Measurements from ENCODE around the gene FKBP1B.
"Not testable (repeated sequence)": the region's sequence is repeated elsewhere in the genome, so short reads cannot be mapped to it uniquely, and the experiment has no call there.

Gene FKBP1B

DNA sequence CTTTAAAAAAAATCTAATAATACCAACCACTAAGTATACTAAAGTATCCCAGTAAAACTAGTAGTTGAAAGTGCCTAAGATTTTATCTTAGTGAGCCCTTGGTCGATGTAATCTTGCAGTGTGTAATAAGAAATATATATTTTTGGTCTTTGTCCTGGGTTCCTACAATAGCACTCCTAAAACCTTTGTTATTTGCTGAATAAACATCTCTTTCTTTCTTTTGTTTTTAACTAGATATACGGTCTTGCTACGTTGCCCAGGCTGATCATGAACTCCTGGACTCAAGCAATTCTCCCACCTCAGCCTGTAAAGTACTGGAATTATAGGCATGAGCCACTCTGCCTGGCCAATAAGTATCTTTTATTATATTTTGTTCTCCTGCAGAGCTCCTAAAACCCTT, 37.5 kb downstream of the FKBP1B start:
- Histone ChIP-seq H3K4me1 (ENCODE audit: insufficient read depth, low read length) (0 out of 2 replicates have a peak, but pooled peaks cover 4% of the 10 kb centered on the region), H3K36me3 (ENCODE audit: insufficient read depth, low read depth, low read length) (peaks cover 10% of the 10 kb centered on the region; the same call in 1 of the 2 replicates), H3K4me3 (ENCODE audit: low read length) (no peak overlapping the region), H3K27ac (ENCODE audit: low read length) (no peak overlapping the region), H3K9me3 (ENCODE audit: insufficient read depth, low read depth, low read length) (no peaks in the 10 kb centered on the region), H3K9ac (ENCODE audit: low read depth, low read length) (no peak overlapping the region), H3K27me3 (ENCODE audit: insufficient read depth, low read length) (no peaks in the 10 kb centered on the region)

DNA sequence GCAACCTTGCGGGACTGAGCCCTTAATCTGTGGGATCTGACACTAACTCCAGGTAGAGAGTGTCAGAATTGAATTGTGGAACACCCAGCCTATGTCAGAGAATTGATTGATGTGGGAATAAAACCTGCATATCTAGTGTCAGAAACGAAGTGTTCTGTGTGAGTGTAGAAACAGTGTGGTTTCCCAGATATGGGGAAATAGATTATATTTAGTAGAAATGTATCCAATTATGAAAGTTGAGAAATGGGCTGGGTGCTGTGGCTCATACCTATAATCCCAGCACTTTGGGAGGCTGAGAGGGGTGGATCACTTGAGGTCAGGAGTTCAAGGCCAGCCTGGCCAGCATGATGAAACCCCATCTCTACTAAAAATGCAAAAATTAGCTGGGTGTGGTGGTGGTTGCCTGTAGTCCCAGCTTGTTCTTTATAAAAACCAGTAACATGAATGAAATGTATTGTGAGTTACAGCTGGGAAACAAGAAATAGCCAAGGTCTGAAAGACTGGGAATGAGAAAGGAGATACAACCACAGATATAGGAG, 39.3 kb downstream of the FKBP1B start:
- H3K4me1 ChIP-seq (ENCODE audit: insufficient read depth, low read length): 0 out of 2 replicates have a peak, but pooled peaks cover 4% of the 10 kb centered on the region
- no peak overlapping the region for H3K4me3 ChIP-seq (ENCODE audit: low read length)
- H3K9ac ChIP-seq (ENCODE audit: low read depth, low read length): no peak overlapping the region
- H3K27ac ChIP-seq (ENCODE audit: low read length): no peak overlapping the region
- H3K27me3 ChIP-seq (ENCODE audit: insufficient read depth, low read length): no peaks in the 10 kb centered on the region
- H3K36me3 ChIP-seq (ENCODE audit: insufficient read depth, low read depth, low read length): no peaks in the 10 kb centered on the region
- H3K9me3 ChIP-seq (ENCODE audit: insufficient read depth, low read depth, low read length): no peaks in the 10 kb centered on the region

DNA sequence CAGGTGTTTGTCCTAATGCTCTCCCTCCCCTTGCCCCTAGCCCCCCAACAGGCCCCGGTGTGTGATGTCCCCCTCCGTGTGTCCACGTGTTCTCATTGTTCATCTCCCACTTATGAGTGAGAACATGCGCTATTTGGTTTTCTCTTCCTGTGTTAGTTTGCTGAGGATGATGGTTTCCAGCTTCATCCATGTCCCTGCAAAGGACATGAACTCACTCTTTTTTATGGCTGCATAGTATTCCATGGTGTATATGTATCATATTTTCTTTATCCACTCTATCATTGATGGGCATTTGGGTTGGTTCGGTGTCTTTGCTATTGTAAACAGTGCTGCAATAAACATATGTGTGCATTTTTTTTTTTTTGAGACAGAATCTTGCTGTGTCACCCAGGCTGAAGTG, 43.7 kb downstream of the FKBP1B start:
- not testable (repeated sequence) for H3K9me3 ChIP-seq (ENCODE audit: insufficient read depth, low read depth, low read length); H3K4me1 ChIP-seq (ENCODE audit: insufficient read depth, low read length); H3K27me3 ChIP-seq (ENCODE audit: insufficient read depth, low read length); H3K4me3 ChIP-seq (ENCODE audit: low read length); H3K9ac ChIP-seq (ENCODE audit: low read depth, low read length); H3K36me3 ChIP-seq (ENCODE audit: insufficient read depth, low read depth, low read length); H3K27ac ChIP-seq (ENCODE audit: low read length)

DNA sequence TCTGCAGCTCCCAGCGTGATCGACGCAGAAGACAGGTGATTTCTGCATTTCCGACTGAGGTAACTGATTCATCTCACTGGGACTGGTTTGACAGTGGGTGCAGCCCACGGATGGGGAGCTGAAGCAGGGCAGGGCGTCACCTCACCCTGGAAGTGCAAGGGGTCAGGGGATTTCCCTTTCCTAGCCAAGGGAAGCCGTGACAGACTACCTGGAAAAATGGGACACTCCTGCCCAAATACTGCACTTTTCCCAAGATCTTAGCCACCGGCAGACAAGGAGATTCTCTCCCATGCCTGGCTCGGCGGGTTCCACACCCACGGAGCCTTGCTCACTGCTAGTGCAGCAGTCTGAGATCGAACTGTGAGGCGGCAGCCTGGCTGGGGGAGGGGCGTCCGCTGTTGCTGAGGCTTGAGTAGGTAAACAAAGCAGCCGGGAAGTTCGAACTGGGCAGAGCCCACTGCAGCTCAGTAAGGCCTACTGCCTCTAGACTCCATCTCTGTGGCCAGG, 45.7 kb downstream of the FKBP1B start:
- peak overlapping the region; percentile 39; the same call in 1 of the 2 replicates for H3K4me3 ChIP-seq (ENCODE audit: low read length)
- not testable (repeated sequence) for H3K36me3 ChIP-seq (ENCODE audit: insufficient read depth, low read depth, low read length); H3K4me1 ChIP-seq (ENCODE audit: insufficient read depth, low read length); H3K27me3 ChIP-seq (ENCODE audit: insufficient read depth, low read length); H3K27ac ChIP-seq (ENCODE audit: low read length); H3K9me3 ChIP-seq (ENCODE audit: insufficient read depth, low read depth, low read length)
- 0 out of 2 replicates have a peak overlapping the region, but pooled peaks have one; percentile 37 for H3K9ac ChIP-seq (ENCODE audit: low read depth, low read length)

DNA sequence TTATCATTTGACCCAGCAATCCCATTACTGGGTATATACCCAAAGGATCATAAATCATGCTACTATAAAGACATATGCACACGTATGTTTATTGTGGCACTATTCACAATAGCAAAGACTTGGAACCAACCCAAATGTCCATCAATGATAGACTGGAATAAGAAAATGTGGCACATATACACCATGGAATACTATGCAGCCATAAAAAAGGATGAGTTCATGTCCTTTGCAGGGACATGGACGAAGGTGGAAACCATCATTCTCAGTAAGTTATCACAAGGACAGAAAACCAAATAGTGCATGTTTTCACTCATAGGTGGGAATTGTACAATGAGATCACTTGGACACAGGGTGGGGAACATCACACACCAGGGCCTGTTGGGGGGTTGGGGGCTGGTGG, 51.2 kb downstream of the FKBP1B start:
- H3K4me3 ChIP-seq (ENCODE audit: low read length); H3K27me3 ChIP-seq (ENCODE audit: insufficient read depth, low read length); H3K4me1 ChIP-seq (ENCODE audit: insufficient read depth, low read length); H3K9me3 ChIP-seq (ENCODE audit: insufficient read depth, low read depth, low read length); H3K9ac ChIP-seq (ENCODE audit: low read depth, low read length); H3K27ac ChIP-seq (ENCODE audit: low read length); H3K36me3 ChIP-seq (ENCODE audit: insufficient read depth, low read depth, low read length): not testable (repeated sequence)

DNA sequence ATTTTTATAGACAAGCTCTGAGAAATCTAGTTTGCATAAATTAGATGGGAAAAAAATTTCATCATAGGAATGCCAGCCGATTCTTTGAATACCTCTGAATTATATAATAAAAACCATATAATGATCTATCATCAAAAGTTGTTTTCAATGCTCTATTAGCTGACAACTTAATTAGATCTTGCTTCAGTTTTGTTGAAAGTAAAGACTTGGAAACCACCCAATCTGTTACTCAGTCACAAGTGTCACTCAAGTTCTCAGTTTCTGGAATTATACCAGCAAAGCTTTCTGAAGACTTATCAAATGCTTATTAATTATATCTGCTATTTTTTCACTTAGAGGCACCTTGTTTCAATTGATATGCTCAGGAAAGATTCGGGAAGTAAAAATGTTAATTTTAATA, 52.5 kb downstream of the FKBP1B start:
- Histone ChIP-seq H3K27ac (ENCODE audit: low read length) (no peak overlapping the region), H3K4me1 (ENCODE audit: insufficient read depth, low read length) (no peaks in the 10 kb centered on the region), H3K27me3 (ENCODE audit: insufficient read depth, low read length) (no peaks in the 10 kb centered on the region), H3K9ac (ENCODE audit: low read depth, low read length) (no peak overlapping the region), H3K36me3 (ENCODE audit: insufficient read depth, low read depth, low read length) (no peaks in the 10 kb centered on the region), H3K4me3 (ENCODE audit: low read length) (no peak overlapping the region), H3K9me3 (ENCODE audit: insufficient read depth, low read depth, low read length) (no peaks in the 10 kb centered on the region)

DNA sequence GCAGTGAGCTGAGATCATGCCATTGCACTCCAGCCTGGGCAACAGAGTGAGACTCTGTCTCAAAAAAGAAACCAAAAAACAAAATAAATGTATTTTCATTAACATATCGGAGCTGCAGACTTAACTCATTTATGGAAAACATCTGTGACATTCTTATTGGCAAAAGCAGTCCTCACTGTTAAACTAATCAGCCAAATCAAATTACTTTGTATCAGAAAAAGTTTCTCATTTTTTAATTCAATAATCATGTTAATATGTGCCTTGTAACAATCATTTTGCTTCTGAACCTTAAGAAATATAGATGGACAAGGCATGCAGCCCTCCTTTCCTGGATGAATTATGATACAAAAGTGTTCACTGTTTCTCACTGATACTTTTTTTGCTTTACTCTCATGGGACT, 53.1 kb downstream of the FKBP1B start:
- Histone ChIP-seq H3K4me3 (ENCODE audit: low read length) (no peak overlapping the region), H3K9me3 (ENCODE audit: insufficient read depth, low read depth, low read length) (no peaks in the 10 kb centered on the region), H3K4me1 (ENCODE audit: insufficient read depth, low read length) (no peaks in the 10 kb centered on the region), H3K27ac (ENCODE audit: low read length) (no peak overlapping the region), H3K9ac (ENCODE audit: low read depth, low read length) (no peak overlapping the region), H3K27me3 (ENCODE audit: insufficient read depth, low read length) (no peaks in the 10 kb centered on the region), H3K36me3 (ENCODE audit: insufficient read depth, low read depth, low read length) (no peaks in the 10 kb centered on the region)

DNA sequence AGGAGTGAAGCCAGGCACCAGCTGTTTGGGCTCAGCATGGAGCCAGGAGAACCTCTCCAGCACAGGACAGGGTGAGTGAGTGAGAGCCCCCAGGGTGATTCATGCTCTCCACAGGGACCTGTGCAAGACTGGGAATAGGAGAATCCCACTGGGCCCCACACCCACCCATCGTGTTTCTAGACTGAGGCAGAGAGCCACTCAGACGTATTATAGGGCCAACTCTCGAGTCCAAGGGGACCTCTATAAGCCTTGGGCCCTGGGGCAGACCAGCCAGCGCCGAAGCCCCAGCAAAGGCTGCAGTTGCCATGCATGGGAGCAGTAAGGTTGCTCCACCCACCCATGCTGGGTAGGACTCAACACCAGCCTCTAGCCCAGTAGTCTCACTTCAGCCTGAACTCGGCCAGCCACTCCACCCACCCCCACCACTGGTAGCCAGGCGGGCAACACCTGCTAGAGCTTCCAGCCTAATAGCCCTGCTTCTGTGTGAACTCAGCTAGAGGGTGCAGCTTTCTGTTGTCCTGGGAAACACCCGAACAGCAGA, 54.6 kb downstream of the FKBP1B start:
- H3K9me3 ChIP-seq (ENCODE audit: insufficient read depth, low read depth, low read length): no peaks in the 10 kb centered on the region
- H3K9ac ChIP-seq (ENCODE audit: low read depth, low read length): no peak overlapping the region

DNA sequence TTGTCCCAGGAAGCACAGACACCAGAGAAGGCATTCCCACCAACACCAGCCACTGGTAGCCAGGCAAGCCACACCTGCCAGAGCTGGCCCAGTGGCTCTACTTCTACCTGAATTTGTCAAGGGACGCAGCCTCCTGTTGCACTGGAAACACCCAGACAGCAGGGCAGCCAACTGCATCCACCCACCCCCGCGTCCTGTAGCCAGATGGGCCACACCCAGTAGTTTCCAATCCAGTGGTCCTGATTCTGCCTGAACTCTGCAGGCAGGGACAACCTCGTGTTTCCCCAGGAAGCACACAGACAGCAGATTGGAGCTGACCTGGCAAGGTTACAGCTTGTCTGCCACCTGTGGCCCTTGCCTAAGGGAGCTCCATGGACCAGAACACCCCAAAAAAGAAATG, 55.4 kb downstream of the FKBP1B start:
- Histone ChIP-seq H3K27ac (ENCODE audit: low read length) (no peak overlapping the region), H3K4me1 (ENCODE audit: insufficient read depth, low read length) (no peaks in the 10 kb centered on the region), H3K4me3 (ENCODE audit: low read length) (no peak overlapping the region), H3K27me3 (ENCODE audit: insufficient read depth, low read length) (no peaks in the 10 kb centered on the region), H3K36me3 (ENCODE audit: insufficient read depth, low read depth, low read length) (no peaks in the 10 kb centered on the region), H3K9me3 (ENCODE audit: insufficient read depth, low read depth, low read length) (no peaks in the 10 kb centered on the region), H3K9ac (ENCODE audit: low read depth, low read length) (no peak overlapping the region)

More for the DNA sequence above, 54.6 kb downstream of the FKBP1B start:
- no peak overlapping the region for H3K4me3 ChIP-seq (ENCODE audit: low read length)
- no peaks in the 10 kb centered on the region for H3K36me3 ChIP-seq (ENCODE audit: insufficient read depth, low read depth, low read length)
- no peaks in the 10 kb centered on the region for H3K4me1 ChIP-seq (ENCODE audit: insufficient read depth, low read length)
- H3K27ac ChIP-seq (ENCODE audit: low read length): no peak overlapping the region
- H3K27me3 ChIP-seq (ENCODE audit: insufficient read depth, low read length): no peaks in the 10 kb centered on the region

DNA sequence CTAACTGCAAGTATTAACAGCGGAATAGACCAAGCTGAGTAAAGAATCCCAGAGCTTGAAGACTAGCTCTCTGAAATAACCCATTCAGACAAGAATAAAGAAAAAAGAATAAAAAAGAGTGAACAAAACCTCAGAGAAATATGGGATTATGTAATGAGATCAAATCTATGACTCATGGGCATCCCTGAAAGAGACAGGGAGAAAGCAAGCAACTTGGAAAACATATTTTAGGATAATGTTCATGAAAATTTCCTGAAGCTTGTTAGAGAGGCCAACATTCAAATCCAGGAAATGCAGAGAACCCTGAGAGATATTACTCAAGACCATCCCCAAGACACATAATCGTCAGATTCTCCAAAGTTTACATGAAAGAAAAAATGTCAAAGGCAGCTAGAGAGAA, 56.3 kb downstream of the FKBP1B start:
- Histone ChIP-seq H3K36me3 (ENCODE audit: insufficient read depth, low read depth, low read length) (no peaks in the 10 kb centered on the region), H3K9me3 (ENCODE audit: insufficient read depth, low read depth, low read length) (no peaks in the 10 kb centered on the region), H3K9ac (ENCODE audit: low read depth, low read length) (no peak overlapping the region), H3K27ac (ENCODE audit: low read length) (no peak overlapping the region), H3K27me3 (ENCODE audit: insufficient read depth, low read length) (no peaks in the 10 kb centered on the region), H3K4me1 (ENCODE audit: insufficient read depth, low read length) (no peaks in the 10 kb centered on the region), H3K4me3 (ENCODE audit: low read length) (no peak overlapping the region)

DNA sequence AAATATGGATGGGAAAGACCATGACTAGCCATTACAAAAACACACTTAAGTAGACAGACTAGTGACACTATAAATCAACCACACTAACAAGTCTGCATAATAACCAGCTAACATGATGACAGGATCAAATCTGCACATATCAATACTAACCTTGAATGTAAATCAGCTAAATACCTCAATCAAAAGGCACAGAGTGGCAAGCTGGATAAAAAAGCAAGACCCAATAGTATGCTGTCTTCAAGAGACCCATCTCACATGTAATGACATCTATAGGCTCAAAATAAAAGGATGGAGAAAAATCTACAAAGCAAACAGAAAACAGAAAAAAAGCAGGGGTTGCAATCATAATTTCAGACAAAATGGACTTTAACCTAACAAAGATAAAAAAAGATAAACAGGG, 57.2 kb downstream of the FKBP1B start:
- Histone ChIP-seq H3K27me3 (ENCODE audit: insufficient read depth, low read length) (no peaks in the 10 kb centered on the region), H3K36me3 (ENCODE audit: insufficient read depth, low read depth, low read length) (no peaks in the 10 kb centered on the region), H3K4me1 (ENCODE audit: insufficient read depth, low read length) (no peaks in the 10 kb centered on the region), H3K9me3 (ENCODE audit: insufficient read depth, low read depth, low read length) (no peaks in the 10 kb centered on the region), H3K9ac (ENCODE audit: low read depth, low read length) (no peak overlapping the region), H3K27ac (ENCODE audit: low read length) (no peak overlapping the region), H3K4me3 (ENCODE audit: low read length) (no peak overlapping the region)

DNA sequence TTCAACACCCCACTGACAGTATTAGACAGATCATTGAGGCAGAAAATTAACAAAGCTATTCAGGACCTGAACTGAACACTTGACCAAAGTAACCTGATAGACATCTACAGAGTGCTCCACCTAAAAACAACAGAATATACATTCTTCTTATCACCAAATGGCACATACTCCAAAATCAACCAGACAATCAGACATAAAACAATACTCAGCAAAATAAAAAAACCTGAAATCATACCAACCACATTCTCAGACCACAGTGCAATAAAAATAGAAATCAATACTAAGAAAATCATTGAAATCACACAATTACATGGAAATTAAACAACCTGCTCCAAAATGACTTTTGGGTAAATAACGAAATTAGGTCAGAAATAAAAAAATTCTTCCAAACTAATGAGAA, 57.8 kb downstream of the FKBP1B start:
- no peak overlapping the region for H3K27ac ChIP-seq (ENCODE audit: low read length)
- H3K9ac ChIP-seq (ENCODE audit: low read depth, low read length): no peak overlapping the region
- H3K4me3 ChIP-seq (ENCODE audit: low read length): no peak overlapping the region
- H3K27me3 ChIP-seq (ENCODE audit: insufficient read depth, low read length): no peaks in the 10 kb centered on the region
- no peaks in the 10 kb centered on the region for H3K9me3 ChIP-seq (ENCODE audit: insufficient read depth, low read depth, low read length)
- H3K4me1 ChIP-seq (ENCODE audit: insufficient read depth, low read length): no peaks in the 10 kb centered on the region
- H3K36me3 ChIP-seq (ENCODE audit: insufficient read depth, low read depth, low read length): no peaks in the 10 kb centered on the region
